Tongue (tissue), 2 donors: ENCODE measurements around the gene PRKCG. TPM values are rescaled to one million over a fixed set of nuclear protein-coding genes. Genes with fewer than 3 reads are reported as not detected.

Source experiments
- DNase-seq: peaks from one replicate; pipeline ENCODE4 v3.0.0-alpha.2; 2015
- total RNA-seq: library from RNA; depleted of rRNA; stranded (reverse); fragments of >200 nt; gene quantifications from one replicate; pipeline ENCODE4 v1.2.3, GENCODE V29; 2014

Gene PRKCG
- total RNA-seq, 1 donor from 2014 or later = not detected

GRCh38 chr19:53898636-53899341 lies 16.8 kb downstream of the PRKCG start:
- DNase-seq = no peak

DNA sequence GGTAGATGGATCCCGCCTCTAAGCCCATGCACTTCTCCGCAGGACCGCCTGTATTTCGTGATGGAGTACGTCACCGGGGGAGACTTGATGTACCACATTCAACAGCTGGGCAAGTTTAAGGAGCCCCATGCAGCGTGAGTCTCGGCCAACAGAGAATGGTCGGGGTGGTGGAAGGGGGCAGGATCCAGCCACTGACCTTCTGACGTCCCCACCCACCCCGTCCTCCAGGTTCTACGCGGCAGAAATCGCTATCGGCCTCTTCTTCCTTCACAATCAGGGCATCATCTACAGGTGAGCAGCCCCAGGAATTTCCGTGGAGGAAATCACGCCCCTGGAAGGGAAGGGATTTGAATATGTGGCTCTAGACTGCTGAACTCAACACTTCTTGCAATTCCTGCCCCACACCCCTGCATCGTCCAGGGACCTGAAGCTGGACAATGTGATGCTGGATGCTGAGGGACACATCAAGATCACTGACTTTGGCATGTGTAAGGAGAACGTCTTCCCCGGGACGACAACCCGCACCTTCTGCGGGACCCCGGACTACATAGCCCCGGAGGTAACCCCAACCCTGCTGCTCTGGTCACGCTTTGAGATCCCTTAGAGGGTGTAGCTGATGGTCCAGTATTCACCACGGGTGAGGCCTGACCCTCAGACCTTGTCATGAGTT lies 18.3 kb downstream of the PRKCG start:
- DNase-seq = no peak

DNA sequence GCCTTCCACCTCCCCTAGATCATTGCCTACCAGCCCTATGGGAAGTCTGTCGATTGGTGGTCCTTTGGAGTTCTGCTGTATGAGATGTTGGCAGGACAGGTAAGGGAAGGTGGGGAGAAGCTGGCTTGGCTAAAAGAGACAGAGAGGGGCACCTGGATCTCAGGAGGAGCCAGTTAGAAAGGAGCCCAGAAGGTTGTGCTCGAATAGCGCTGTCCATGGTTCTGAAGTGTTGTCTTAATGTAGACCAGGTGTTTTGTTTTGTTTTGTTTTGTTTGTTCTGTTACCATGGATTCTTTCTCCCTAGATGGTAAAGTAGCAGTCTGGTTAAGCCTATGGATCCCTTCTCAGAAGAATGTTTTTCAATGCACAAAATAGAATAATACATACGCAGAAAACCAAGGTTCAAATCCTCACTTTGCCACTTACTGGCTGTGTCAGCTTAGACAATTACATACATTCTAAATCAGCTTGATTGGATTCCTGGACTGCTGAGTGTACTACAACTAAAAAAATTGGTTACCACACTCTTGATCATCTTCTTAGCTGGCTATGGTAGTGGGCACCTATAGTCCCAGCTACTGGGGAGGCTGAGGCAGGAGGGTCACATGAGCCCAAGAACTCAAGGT lies 21.2 kb downstream of the PRKCG start:
- peak; percentile 88 for DNase-seq

GRCh38 chr19:53904909-53905308 lies 22.9 kb downstream of the PRKCG start:
- DNase-seq = no peak

DNA sequence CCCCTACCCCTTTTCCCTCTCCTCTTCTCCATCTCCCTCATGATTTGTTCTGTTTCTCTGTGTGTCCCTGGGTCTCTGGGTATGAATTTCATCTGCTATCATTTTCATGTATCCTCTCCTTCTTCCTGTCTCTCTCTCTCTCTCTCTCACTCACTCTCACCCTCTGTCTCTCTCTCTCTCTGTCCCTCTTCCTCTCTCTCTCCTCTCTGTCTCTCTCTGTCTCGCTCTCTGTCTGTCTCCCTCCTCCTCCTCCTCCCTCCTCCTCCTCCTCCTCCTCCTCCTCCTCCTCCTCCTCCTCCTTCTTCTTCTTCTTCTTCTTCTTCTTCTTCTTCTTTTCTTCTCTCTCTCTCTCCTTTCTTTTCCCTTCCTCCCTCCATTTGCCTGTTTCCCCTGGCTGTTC lies 23.8 kb downstream of the PRKCG start:
- no peak for DNase-seq

DNA sequence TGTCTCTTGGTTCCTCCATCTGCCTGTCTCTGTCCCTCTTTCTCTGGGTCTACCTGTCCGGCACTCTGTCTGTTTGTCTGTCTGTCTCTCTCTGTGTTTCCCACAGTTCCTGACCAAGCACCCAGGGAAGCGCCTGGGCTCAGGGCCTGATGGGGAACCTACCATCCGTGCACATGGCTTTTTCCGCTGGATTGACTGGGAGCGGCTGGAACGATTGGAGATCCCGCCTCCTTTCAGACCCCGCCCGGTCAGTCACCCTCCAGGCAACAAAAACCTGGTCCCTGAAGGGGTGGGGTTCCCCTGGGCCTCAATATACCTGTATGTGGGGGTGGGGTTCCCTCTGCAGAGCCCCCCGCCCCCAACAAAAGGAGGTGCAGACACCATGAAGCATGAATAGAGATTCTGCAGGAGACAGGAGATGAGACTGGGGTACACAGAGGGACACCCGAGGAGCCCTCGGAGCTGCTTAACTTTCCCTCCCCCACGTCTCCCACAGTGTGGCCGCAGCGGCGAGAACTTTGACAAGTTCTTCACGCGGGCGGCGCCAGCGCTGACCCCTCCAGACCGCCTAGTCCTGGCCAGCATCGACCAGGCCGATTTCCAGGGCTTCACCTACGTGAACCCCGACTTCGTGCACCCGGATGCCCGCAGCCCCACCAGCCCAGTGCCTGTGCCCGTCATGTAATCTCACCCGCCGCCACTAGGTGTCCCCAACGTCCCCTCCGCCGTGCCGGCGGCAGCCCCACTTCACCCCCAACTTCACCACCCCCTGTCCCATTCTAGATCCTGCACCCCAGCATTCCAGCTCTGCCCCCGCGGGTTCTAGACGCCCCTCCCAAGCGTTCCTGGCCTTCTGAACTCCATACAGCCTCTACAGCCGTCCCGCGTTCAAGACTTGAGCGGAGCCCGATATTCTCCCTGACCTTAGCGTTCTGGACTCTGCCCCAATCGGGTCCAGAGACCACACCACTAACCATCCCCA lies 24.5 kb downstream of the PRKCG start:
- DNase-seq = peak; percentile 31

DNA sequence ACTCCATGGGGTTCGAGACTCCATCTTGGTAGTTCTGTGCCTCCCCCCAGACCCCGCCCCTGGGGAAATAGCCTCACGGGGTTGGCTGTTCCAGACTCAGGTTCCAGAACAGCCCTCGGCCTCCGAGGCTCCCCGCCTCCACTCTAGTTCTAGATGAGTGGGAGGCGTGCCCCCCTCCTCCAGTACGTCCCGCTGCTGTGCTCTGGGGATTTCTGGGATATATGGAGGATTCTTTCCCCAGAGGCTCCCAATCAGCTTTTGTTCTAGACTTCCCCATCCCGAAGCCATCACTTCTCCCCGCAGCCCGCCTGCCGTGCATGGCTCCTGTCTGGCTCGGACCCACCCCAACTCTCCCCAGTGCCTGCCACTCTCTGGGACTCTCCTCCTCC lies 25.2 kb downstream of the PRKCG start:
- no peak for DNase-seq

- DNase-seq = no peak
Measured at GRCh38 chr19:53907690-53908089, 25.7 kb downstream of the PRKCG start.

DNA sequence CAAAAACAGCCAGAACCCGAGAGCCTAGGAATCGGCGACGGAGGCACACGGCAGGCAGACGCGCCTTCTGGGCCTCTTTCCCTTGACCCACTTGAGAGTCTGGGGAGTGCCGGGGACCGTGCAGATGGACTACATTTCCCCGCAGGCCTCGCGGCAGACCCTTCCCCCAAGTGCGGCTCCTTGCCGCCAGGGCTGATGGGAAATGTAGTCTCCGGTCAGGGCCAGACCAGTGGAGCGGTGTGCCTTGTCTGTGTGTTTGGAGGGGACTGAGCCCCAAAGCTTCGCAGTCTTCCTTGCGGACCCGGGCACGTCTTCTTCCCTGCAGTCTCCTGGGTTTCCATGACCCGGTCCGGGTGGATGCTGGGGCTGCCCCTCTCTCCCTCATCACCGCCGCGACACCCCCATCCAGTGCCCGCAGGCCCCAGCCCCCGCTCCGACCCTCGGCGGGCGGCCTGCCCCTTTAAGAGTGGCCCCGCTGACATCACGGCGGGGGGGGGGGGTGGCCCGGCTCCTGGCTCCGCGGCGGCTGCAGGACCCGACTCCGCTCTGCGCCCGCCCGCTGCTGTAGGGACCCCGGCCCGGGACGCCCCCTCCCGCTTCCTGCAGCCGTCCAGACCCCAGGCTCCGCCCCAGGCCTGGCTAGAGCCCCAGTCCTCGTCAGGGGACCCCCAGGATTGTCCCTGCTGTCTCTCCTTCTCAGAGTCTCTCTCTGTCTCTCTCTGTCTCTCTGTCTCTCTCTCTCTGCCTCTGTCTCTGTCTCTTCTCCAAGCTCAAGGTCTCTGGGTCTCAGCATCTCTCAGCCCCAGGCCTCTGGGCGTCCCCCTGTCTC lies 26.3 kb downstream of the PRKCG start:
- peak; percentile 57 for DNase-seq

DNA sequence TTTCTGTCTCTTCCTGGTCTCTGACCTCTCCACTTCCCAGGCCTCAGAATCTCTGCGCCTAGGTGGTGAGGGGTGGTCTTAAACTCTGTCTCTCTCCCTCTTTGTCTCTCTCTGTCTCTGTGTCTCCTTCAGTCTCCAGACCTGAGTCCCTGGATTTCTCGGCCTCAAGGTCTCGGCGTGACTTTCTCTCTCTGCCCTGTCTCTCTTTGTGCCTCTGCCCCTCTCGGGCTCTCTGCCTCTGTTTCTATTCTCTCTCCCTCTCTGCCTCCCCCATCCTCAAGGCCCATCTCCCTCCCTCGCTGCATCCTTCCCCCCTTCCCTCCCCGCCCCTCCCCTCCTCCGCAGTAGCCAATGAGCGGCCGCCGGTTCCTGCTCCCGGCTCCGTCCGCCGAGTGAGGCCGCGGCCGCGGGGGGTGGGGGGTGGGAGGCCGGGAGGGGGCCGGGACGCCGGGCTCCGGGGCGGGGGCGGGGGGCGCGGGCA lies 27.0 kb downstream of the PRKCG start, which contains the start of gene CACNG7:
CACNG7 (plus strand) TSS at position 344 of the 481 bp plus-strand sequence. CDS start 3,554 bp downstream, outside the sequence.
- DNase-seq = no peak

GRCh38 chr19:53909471-53910169 lies 27.6 kb downstream of the PRKCG start:
- no peak for DNase-seq

DNA sequence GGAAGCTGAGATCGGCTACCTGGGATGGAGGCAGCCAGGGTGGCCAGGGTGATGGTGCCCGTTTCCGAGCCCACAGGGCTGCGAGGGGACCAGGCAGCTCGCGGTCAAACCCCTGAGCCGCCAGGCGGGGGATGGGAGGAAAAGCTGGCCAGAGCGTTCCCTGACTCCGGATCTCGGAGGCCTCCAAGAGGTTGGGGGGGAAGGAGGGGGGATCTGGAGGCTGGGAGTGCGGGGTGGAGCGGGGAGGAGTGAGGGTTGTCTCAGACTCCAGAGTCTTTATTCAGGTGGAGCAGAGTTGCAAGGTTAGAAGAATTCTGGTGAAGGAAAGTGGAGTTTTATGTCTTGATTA lies 28.1 kb downstream of the PRKCG start:
- DNase-seq = no peak

- no peak for DNase-seq
Measured at GRCh38 chr19:53912653-53913052, 30.7 kb downstream of the PRKCG start.

GRCh38 chr19:53915000-53915399 lies 33.0 kb downstream of the PRKCG start:
- DNase-seq = no peak

- no peak for DNase-seq
Measured at GRCh38 chr19:53916004-53916403, 34.0 kb downstream of the PRKCG start.

DNA sequence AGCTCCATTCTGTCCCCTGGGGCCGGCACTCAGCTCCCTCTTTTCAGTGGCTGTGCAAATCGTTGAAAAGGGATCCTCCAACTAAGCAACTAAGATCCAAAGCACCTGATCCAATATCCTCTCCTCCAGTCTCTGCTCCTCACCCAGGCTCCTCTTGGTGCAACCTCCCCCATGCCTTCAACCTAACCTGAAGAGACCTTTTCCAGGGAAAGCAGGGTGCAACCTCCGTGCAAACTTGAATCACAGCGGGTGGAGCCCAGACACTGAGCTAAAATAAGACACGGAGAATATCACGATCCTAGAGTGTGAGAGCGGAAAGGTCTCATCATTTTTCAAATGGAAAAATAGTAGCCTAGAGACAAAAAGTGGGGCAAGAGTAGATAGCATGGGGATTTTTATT lies 35.4 kb downstream of the PRKCG start:
- DNase-seq = no peak

DNA sequence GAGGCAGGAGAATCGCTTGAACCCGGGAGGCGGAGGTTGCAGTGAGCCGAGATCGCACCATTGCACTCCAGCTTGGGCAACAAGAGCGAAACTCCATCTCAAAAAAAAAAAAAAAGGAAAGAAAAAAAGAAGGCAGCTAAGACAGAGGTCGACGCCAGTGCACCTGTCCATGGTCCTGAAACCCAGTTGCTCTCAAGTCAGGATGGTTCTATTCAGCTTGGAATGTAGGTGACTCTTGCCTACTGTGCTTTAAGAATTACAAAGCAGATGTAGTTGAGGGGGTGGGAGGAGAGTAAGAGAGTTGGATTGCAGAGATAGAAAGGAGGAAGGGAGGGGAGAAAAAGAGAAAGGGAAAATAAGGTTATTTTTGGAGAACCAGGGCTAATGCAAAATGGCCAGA lies 45.7 kb downstream of the PRKCG start:
- DNase-seq = peak; percentile 80

DNA sequence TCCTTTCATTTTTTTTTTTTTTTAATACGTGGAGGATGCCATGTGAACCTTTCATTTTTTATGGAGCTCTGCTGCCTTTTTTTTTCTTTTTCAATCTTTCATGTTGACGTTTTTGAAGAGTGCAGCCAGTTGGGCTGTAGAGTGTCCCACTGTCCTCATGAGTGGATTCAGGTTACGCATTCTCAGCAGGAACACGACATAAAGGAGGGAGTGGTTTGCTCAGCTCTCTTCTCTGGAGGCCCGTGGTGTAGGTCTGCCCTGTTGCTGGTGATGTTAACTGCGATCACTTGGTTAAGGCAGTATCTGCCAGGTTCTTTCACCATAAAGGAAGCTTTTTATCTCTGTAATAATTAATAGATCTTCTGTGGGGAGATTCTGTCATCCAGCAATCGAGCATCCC lies 54.0 kb downstream of the PRKCG start:
- DNase-seq = no peak

- no peak for DNase-seq
Measured at GRCh38 chr19:53942001-53942786, 60.2 kb downstream of the PRKCG start.

GRCh38 chr19:53944416-53944815 lies 62.4 kb downstream of the PRKCG start:
- no peak for DNase-seq
